ENCODE measurements around the gene RNF14.

Gene RNF14

GRCh38 chr5:141982626-141983025 is 13.7 kb downstream of the RNF14 start:
- DNase-seq, result no peak

DNA sequence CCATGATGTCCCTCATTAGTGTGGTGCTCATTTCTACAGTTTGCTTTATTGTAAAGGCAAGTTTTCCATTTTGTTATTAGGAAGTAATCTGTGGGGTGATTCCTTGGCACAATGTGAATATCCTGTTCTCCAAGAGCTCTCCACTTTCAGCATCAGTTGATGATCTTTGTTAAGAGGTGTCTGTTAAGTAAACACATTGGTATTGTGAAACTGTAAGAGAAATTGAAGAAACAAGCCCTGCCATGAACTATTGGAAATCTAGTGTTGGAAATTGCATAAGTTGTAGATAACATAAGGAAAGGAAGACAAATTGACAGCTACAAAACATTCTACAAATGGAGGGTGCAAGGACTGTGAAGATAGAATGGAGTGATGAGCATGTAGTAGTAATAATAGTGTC is 17.2 kb downstream of the RNF14 start:
- DNase-seq, result no peak

DNA sequence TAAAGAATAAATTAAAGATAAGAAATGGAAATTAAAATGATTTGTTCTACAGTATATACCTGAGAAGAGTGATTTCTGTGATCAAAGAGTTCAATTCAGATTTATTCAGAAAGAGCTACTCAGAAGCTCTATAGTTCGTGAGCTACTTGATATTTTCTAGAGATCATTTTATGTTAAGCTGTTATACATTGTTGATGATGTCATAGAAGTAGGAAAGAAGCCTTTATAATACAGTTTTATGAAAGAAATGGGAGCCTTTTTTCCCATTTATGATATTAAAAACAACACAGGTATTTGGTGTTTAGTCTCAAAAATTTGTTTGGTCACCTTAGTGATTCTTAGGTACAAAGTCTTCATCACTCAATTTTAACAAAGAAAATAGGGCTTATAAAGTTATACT is 20.8 kb downstream of the RNF14 start:
- DNase-seq, result no peak

DNA sequence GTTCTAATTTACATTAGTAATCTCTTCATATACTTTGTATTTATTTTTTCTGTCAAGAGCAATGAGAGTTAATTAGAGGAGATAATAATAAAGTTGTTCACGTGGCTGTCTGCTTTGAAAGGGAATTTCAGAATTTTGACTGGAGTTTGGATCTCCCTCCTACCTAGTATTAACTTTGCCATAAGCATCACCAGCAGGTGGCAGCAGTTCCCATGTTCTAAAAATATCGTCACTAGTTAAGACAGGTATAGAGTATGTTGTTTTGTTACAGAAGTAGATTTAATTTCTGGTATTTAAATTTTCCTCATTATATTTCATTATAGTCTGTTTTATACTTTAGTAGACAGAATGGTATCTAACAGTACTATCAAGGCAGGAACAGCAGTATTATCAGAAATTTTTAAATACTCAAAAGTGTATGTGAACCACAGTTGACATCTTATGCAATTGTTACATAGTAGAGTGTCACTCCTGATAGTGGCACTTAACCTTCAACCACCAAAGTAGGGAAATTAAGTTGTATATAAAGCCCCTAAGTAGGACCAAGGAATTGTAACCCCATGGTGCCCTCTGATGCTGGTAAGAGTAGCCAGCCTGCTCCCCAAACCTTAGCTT is 23.6 kb downstream of the RNF14 start:
- peak; percentile 57 for DNase-seq

- DNase-seq, result no peak
Measured at GRCh38 chr5:141994511-141995136, 25.7 kb downstream of the RNF14 start.

DNA sequence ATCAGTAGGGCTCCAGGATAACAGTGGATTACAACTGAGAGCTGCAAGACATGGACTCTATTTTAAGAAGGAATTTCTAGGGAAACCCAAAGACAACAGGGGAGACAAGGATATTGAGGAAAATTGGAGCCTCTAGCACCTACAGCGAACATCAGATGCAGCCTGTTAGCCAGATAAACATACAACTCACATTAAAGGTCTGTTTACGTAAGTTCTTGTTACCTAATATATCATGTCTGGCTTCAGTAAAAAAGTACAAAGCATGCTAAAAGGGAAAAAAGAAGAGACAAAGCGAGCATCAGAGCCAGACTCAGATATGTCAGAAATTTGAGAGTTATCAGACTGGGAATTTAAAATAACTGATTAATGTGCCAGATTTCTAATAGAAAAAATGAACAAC is 26.8 kb downstream of the RNF14 start:
- no peak for DNase-seq

DNA sequence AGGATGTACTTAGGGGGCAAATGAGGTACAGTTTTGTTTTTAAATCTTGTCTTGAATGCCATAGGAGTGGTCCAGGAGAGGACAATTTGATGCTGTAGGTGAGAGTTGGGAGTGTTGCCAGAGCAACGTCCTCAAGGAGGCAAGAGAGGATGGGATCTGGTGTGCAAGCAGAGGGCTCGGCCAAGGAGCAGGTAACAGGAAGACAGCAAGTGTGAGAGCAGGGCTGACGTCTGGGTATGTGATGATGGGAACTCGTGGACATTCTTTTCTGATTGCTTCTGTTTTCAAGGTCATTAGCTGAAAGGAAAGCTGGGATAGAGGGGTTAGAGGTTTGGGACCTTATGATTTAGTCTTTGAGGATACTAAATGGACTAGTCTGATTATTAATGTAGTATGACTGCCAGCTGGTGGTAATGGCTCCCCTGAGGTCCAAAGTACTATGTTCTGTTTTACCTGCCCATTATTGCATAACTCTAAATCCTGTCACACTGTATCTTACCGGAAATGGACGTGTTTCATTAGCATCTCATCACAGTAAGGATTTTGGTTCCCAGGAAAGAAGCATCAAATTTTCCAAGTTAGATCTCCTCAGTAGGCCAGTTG is 28.6 kb downstream of the RNF14 start:
- DNase-seq, result no peak

DNA sequence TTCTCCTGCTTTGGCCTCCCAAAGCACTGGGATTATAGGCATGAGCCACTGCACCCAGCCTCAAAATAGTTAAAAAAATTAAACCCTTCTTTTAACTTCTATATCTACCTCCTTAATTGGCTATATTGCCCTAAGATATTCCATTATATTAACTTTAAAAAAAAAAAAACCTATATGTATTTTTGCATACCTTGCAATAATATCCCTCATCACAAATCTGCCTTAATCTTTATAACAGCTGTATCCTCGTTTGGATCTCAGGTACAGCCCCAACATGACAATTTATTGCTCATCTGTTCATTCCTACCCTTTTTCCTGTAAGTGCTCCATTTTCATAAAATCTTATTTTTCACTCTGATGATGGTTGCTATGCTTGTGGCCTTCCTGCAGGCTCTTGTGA is 31.3 kb downstream of the RNF14 start:
- no peak for DNase-seq

DNA sequence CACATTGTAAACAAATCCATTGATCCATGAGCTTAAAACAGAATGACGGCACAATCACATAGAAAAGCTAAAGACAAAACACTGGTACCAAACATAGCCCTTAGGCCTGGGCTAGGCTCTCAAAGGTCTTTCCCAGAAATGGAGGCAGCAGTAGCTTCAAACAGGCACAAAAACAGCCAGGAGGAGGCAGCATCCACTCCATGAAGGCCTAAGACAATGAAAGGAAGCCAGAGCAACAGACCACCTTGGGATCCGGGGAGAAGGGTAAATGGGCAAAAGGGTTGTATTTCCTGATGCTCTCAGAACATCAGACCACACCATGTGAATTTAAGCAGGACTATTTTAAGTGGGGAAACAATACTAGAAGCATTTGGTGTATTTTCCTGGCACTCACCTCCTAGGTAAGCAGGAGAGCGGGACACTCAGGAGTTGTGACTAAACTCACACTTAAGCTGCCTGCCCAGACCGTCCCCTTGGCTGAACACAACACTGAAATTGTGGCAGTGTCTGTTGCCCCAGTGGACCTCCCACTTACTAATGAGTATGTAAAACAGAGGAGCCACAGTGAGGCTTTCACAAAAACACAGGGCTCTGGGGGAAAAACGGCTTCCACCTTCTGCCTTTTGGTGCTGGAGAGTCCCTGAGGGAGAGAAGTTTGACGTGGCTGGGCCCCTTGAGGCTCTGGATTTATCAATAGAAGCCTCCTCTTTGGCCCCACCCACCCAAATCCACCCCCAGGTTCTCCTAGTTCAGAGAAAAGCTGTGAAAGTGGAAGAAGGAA is 32.0 kb downstream of the RNF14 start:
- DNase-seq, result no peak

- no peak for DNase-seq
Measured at GRCh38 chr5:142003266-142003800, 34.4 kb downstream of the RNF14 start.

GRCh38 chr5:142006363-142007236 is 37.7 kb downstream of the RNF14 start:
- no peak for DNase-seq

- no peak for DNase-seq
Measured at GRCh38 chr5:142007237-142007544, 38.3 kb downstream of the RNF14 start.

- no peak for DNase-seq
Measured at GRCh38 chr5:142008813-142009212, 39.9 kb downstream of the RNF14 start.

- DNase-seq, result no peak
Measured at GRCh38 chr5:142009886-142010285, 41.0 kb downstream of the RNF14 start.

DNA sequence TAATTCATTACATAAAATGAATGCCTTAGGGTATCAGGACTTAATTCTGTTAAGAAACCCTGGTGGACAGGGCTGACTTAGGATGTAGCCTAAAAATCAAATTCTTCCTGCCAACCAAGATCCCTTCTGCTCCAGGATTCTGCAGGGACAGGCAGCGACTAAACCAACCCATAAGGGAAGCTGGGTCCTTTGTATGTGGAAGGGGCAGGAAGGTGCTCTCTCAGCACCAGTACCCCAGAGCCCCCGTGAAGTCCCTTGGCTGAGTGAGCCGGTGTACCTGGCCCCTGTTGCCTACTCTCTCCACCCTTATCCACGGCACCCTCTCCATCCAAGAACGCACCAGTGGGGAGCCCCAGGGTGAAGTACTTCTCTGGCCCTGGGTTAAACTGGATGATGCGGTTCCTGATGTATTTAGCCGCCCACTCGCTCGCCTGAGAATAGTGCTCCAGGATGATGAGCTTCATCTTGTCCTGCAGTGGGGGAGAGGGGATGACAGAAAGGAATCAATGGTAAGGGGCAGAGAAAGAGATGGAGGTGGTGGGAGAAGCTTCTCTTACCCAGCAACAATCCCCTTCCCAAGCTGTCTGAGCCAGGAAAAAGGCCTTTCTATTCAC is 42.8 kb downstream of the RNF14 start:
- DNase-seq, result no peak

GRCh38 chr5:142012186-142012785 is 43.4 kb downstream of the RNF14 start:
- DNase-seq, result peak; percentile 18

DNA sequence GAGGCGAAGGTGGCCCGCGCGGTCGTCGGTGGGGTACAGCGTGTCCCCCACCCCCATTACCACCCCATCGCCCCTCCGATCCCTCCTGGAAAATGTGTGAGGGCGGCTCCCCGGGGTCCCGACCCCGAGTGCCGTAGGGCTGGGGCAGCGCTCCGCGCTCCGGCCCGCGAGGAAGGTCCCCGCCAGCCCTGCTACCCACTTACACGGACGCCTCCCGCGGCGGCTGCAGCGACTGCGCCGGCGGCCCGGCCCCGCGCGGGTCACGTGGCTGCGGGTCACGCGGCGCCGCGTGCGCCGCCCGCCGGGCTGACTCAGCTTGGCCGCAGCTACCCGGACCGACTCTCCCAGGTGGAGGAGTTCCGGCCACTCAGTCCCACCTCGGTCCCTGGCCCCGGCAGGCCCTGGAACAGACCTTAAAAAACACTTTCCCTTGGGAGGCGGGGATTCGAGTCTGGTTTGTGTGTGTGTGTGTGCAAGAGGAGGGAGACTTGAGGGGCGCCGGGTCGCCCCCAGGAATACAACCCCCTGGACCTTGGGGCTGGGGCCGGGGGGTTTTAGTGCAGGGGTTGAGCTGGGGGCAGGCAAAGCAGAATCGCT is 44.0 kb downstream of the RNF14 start, which contains the start of gene GNPDA1:
Gene GNPDA1 (minus strand): TSS at position 236 of the 597 bp plus-strand sequence. CDS start 992 bp downstream, outside the sequence.
- DNase-seq, result peak; percentile 71

DNA sequence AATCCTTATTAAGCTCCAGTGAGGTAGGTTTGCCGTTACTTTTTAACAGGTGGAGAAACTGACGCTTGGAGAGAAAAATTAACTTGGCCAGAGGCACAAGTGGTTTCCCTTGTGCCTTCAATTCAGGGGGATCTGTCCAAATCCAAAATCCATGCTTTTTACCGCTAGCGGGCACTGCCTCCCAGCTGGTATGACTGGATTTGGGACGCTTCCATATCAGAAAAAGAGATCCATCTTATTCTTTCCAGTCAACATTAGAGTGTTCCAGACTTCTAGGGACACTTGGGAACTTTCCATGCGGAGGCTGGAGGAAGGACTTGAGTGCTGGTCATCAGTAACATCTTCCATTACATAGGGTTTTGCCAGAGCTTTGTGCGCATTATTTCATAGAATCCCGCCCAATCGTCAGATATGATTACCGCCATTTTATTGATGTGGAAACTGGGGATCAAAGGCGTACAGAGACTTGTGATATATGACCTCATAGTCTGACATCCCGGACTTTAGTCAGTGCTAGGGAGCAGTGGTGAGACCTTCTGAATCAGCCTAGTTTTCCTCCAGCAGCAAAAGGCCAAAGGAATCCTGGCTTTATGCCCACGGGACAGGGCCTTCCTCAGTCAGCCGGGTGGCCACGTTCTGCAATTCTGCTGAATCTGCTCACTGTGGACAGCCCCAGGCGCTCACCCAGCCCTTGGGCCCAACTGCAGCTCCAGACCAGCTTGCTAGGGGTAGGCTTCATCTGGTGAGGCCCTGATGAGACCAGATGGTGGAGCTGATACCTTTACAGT is 45.0 kb downstream of the RNF14 start:
- DNase-seq, result no peak

- DNase-seq, result peak; percentile 40
Measured at GRCh38 chr5:142014911-142015584, 46.1 kb downstream of the RNF14 start.

All from fibroblast of skin of scalp (primary cell).